Skeletal muscle satellite cell (primary cell): ENCODE data around the gene TCF12.
"Not testable (repeated sequence)": the region's sequence is repeated elsewhere in the genome, so short reads cannot be mapped to it uniquely, and the experiment has no call there.

Source experiments
- H3K27me3 ChIP-seq: 2 replicates; pipeline ENCODE4 v1.7.0; 2013; ENCODE audit warnings: low read length; ENCODE audit not compliant: control insufficient read depth, insufficient read depth
- H3K36me3 ChIP-seq: 2 replicates; pipeline ENCODE4 v1.7.0; 2013; ENCODE audit warnings: mild to moderate bottlenecking, control low read depth, low read length; ENCODE audit not compliant: insufficient read depth
- H3K4me1 ChIP-seq: 2 replicates; pipeline ENCODE4 v1.7.0; 2013; ENCODE audit warnings: low read length; ENCODE audit not compliant: control insufficient read depth, insufficient read depth
- H3K4me2 ChIP-seq: 2 replicates; pipeline ENCODE4 v1.7.0; 2013; ENCODE audit warnings: mild to moderate bottlenecking, low read length
- H3K4me3 ChIP-seq: 2 replicates; pipeline ENCODE4 v1.7.0; 2013; ENCODE audit warnings: low read length
- H3K9ac ChIP-seq: 2 replicates; pipeline ENCODE4 v1.7.0; 2013; ENCODE audit warnings: mild to moderate bottlenecking, low read depth, low read length, moderate library complexity
- H3K9me3 ChIP-seq: replicated peaks from 2 replicates; pipeline ENCODE4 v1.7.0; 2013; ENCODE audit warnings: mild to moderate bottlenecking, control low read depth, low read length

Gene TCF12

GRCh38 chr15:56917652-56918045 is 795 bp upstream of the TCF12 start:
- Histone ChIP-seq H3K4me3 (peak overlapping the region; percentile 95), H3K36me3 (peaks cover 10% of the 10 kb centered on the region), H3K9me3 (no peaks in the 10 kb centered on the region), H3K9ac (peak overlapping the region; percentile 98), H3K27me3 (no peaks in the 10 kb centered on the region), H3K4me2 (peak overlapping the region; percentile 99), H3K4me1 (peaks cover 18% of the 10 kb centered on the region)

GRCh38 chr15:56919031-56919608 is 676 bp downstream of the TCF12 start:
- peak overlapping the region; percentile 98 for H3K9ac ChIP-seq
- H3K4me1 ChIP-seq = peaks cover 23% of the 10 kb centered on the region
- no peaks in the 10 kb centered on the region for H3K9me3 ChIP-seq
- no peaks in the 10 kb centered on the region for H3K27me3 ChIP-seq
- peaks cover 17% of the 10 kb centered on the region for H3K36me3 ChIP-seq
- H3K4me2 ChIP-seq = peak overlapping the region; percentile 99
- peak overlapping the region; percentile 95 for H3K4me3 ChIP-seq

GRCh38 chr15:56919609-56920366 is 1.3 kb downstream of the TCF12 start:
- H3K9ac ChIP-seq = peak overlapping the region; percentile 98
- H3K4me2 ChIP-seq = peak overlapping the region; percentile 99

GRCh38 chr15:56920367-56920627 is 1.9 kb downstream of the TCF12 start:
- Histone ChIP-seq H3K4me1 (peaks cover 23% of the 10 kb centered on the region), H3K4me3 (peak overlapping the region; percentile 95), H3K36me3 (peaks cover 22% of the 10 kb centered on the region), H3K9ac (peak overlapping the region; percentile 98), H3K9me3 (no peaks in the 10 kb centered on the region), H3K4me2 (peak overlapping the region; percentile 99), H3K27me3 (no peaks in the 10 kb centered on the region)

More at GRCh38 chr15:56919609-56920366, 1.3 kb downstream of the TCF12 start:
- Histone ChIP-seq H3K4me1 (peaks cover 23% of the 10 kb centered on the region), H3K9me3 (no peaks in the 10 kb centered on the region), H3K27me3 (no peaks in the 10 kb centered on the region), H3K36me3 (peaks cover 22% of the 10 kb centered on the region), H3K4me3 (peak overlapping the region; percentile 95)

GRCh38 chr15:56923174-56923591 is 4.7 kb downstream of the TCF12 start:
- H3K4me3 ChIP-seq = no peak overlapping the region
- H3K9me3 ChIP-seq = no peaks in the 10 kb centered on the region
- H3K4me1 ChIP-seq = peaks cover 18% of the 10 kb centered on the region
- no peaks in the 10 kb centered on the region for H3K27me3 ChIP-seq
- no peak overlapping the region for H3K9ac ChIP-seq
- H3K36me3 ChIP-seq = peaks cover 28% of the 10 kb centered on the region
- no peak overlapping the region for H3K4me2 ChIP-seq

- no peak overlapping the region for H3K4me3 ChIP-seq
- H3K36me3 ChIP-seq = peaks cover 21% of the 10 kb centered on the region
- no peak overlapping the region for H3K4me2 ChIP-seq
- no peak overlapping the region for H3K9ac ChIP-seq
- no peaks in the 10 kb centered on the region for H3K27me3 ChIP-seq
- no peaks in the 10 kb centered on the region for H3K9me3 ChIP-seq
- peaks cover 37% of the 10 kb centered on the region for H3K4me1 ChIP-seq
Measured at GRCh38 chr15:56927816-56928215, 9.4 kb downstream of the TCF12 start.

GRCh38 chr15:56929399-56929798 is 11.0 kb downstream of the TCF12 start:
- Histone ChIP-seq H3K9me3 (no peaks in the 10 kb centered on the region), H3K4me3 (no peak overlapping the region), H3K27me3 (no peaks in the 10 kb centered on the region)

GRCh38 chr15:56929933-56930332 is 11.5 kb downstream of the TCF12 start:
- H3K4me2 ChIP-seq = peak overlapping the region; percentile 20
- H3K4me1 ChIP-seq = peaks cover 42% of the 10 kb centered on the region
- no peak overlapping the region for H3K9ac ChIP-seq
- H3K27me3 ChIP-seq = no peaks in the 10 kb centered on the region
- H3K36me3 ChIP-seq = peaks cover 9% of the 10 kb centered on the region
- no peak overlapping the region for H3K4me3 ChIP-seq
- no peaks in the 10 kb centered on the region for H3K9me3 ChIP-seq

More at GRCh38 chr15:56929399-56929798, 11.0 kb downstream of the TCF12 start:
- peaks cover 12% of the 10 kb centered on the region for H3K36me3 ChIP-seq
- peak overlapping the region; percentile 20 for H3K4me2 ChIP-seq
- no peak overlapping the region for H3K9ac ChIP-seq
- peaks cover 42% of the 10 kb centered on the region for H3K4me1 ChIP-seq

GRCh38 chr15:56930669-56931313 is 12.3 kb downstream of the TCF12 start:
- Histone ChIP-seq H3K9me3 (no peaks in the 10 kb centered on the region), H3K9ac (no peak overlapping the region), H3K4me3 (no peak overlapping the region), H3K27me3 (no peaks in the 10 kb centered on the region), H3K4me2 (no peak overlapping the region), H3K36me3 (peaks cover 12% of the 10 kb centered on the region), H3K4me1 (peaks cover 42% of the 10 kb centered on the region)

GRCh38 chr15:56931639-56932508 is 13.4 kb downstream of the TCF12 start:
- H3K9ac ChIP-seq = no peak overlapping the region
- peaks cover 13% of the 10 kb centered on the region for H3K36me3 ChIP-seq
- peaks cover 42% of the 10 kb centered on the region for H3K4me1 ChIP-seq
- H3K27me3 ChIP-seq = no peaks in the 10 kb centered on the region
- no peak overlapping the region for H3K4me3 ChIP-seq
- no peak overlapping the region for H3K4me2 ChIP-seq
- H3K9me3 ChIP-seq = no peaks in the 10 kb centered on the region

GRCh38 chr15:56932509-56932868 is 14.0 kb downstream of the TCF12 start:
- Histone ChIP-seq H3K4me1 (peaks cover 41% of the 10 kb centered on the region), H3K36me3 (peaks cover 13% of the 10 kb centered on the region)
- H3K9ac ChIP-seq, H3K27me3 ChIP-seq, H3K4me2 ChIP-seq, H3K4me3 ChIP-seq, H3K9me3 ChIP-seq: not testable (repeated sequence)
